Ishikawa (cell line): Measurements from ENCODE around the gene RUSC1.

ENCODE experiments used
- CEBPB ChIP-seq: IDR thresholded peaks from 2 replicates; pipeline ENCODE4 v1.6.1; 2012
- CREB1 ChIP-seq: IDR thresholded peaks from 2 replicates; pipeline ENCODE4 v1.6.1; 2012; ENCODE audit warnings: low read depth
- EGR1 ChIP-seq: IDR thresholded peaks from 2 replicates; pipeline ENCODE4 v1.6.1; 2012
- EP300 ChIP-seq: IDR thresholded peaks from 2 replicates; pipeline ENCODE4 v1.6.1; 2012; ENCODE audit warnings: borderline replicate concordance
- FOXM1 ChIP-seq: IDR thresholded peaks from 2 replicates; pipeline ENCODE4 v1.6.1; 2012; ENCODE audit warnings: low read depth, borderline replicate concordance
- NFIC ChIP-seq: IDR thresholded peaks from 2 replicates; pipeline ENCODE4 v1.6.1; 2012
- RAD21 ChIP-seq: IDR thresholded peaks from 2 replicates; pipeline ENCODE4 v1.6.1; 2012; ENCODE audit warnings: low read depth
- TAF1 ChIP-seq: IDR thresholded peaks from 2 replicates; pipeline ENCODE4 v1.6.1; 2012; ENCODE audit warnings: low read depth, mild to moderate bottlenecking
- TCF12 ChIP-seq: IDR thresholded peaks from 2 replicates; pipeline ENCODE4 v1.6.1; 2012; ENCODE audit warnings: low read depth
- TEAD4 ChIP-seq: IDR thresholded peaks from 2 replicates; pipeline ENCODE4 v1.6.1; 2012
- USF1 ChIP-seq: IDR thresholded peaks from 2 replicates; pipeline ENCODE4 v1.6.1; 2012
- YY1 ChIP-seq: IDR thresholded peaks from 2 replicates; pipeline ENCODE4 v1.6.1; 2012; ENCODE audit warnings: low read depth
- ZBTB7A ChIP-seq: IDR thresholded peaks from 2 replicates; pipeline ENCODE4 v1.6.1; 2012; ENCODE audit warnings: low read depth
- TF ChIP-seq, protein P1 (sequence below): IDR thresholded peaks from 2 replicates; pipeline ENCODE4 v1.6.1; 2012
- TF ChIP-seq, protein P2 (sequence below): IDR thresholded peaks from 2 replicates; pipeline ENCODE4 v1.6.1; 2012; ENCODE audit warnings: low read depth, mild to moderate bottlenecking

The RUSC1 gene

GRCh38 chr1:155300553-155301329, 20.0 kb upstream of the RUSC1 start:
- no peak for TF ChIP-seq RAD21
- TF ChIP-seq YY1, result no peak
- no peak for TF ChIP-seq ZBTB7A
- TF ChIP-seq, protein P1, sequence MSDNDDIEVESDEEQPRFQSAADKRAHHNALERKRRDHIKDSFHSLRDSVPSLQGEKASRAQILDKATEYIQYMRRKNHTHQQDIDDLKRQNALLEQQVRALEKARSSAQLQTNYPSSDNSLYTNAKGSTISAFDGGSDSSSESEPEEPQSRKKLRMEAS, result no peak
- no peak for TF ChIP-seq CEBPB

DNA sequence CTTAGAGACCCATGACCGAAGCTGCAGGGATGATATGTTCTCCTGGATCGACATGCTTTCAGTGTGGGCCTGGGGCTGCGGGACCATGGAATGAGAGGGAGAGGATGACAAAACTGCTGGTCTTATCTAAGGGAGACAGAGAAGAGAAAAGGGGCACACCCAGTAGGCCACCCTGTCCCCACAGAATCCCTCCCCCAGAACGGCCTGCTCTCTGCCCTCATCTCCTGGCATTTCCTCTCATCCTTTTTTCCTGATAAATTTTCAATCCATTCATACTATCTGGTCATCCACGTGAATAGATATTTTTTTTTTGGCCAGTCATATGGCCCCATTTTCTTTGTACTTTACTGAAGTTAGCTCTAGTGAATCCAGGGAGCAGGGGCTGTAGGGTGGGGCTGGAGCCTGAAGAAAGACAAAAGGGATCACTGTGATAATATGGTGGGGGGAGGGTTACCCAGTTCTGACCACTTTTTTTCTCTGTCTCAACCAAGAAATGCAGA, 19.3 kb upstream of the RUSC1 start, which contains the start of gene PKLR:
PKLR (minus strand) TSS at position 97 of the 500 bp plus-strand sequence; CDS start at position 54, 43 bp downstream.
- TF ChIP-seq USF1 (no peak), TCF12 (no peak), TAF1 (no peak), FOXM1 (no peak), YY1 (no peak), TEAD4 (no peak), EP300 (no peak), EGR1 (no peak), ZBTB7A (no peak), RAD21 (no peak), CREB1 (no peak), CEBPB (no peak), NFIC (no peak)
- TF ChIP-seq, protein P1, result no peak
- TF ChIP-seq, protein P2, sequence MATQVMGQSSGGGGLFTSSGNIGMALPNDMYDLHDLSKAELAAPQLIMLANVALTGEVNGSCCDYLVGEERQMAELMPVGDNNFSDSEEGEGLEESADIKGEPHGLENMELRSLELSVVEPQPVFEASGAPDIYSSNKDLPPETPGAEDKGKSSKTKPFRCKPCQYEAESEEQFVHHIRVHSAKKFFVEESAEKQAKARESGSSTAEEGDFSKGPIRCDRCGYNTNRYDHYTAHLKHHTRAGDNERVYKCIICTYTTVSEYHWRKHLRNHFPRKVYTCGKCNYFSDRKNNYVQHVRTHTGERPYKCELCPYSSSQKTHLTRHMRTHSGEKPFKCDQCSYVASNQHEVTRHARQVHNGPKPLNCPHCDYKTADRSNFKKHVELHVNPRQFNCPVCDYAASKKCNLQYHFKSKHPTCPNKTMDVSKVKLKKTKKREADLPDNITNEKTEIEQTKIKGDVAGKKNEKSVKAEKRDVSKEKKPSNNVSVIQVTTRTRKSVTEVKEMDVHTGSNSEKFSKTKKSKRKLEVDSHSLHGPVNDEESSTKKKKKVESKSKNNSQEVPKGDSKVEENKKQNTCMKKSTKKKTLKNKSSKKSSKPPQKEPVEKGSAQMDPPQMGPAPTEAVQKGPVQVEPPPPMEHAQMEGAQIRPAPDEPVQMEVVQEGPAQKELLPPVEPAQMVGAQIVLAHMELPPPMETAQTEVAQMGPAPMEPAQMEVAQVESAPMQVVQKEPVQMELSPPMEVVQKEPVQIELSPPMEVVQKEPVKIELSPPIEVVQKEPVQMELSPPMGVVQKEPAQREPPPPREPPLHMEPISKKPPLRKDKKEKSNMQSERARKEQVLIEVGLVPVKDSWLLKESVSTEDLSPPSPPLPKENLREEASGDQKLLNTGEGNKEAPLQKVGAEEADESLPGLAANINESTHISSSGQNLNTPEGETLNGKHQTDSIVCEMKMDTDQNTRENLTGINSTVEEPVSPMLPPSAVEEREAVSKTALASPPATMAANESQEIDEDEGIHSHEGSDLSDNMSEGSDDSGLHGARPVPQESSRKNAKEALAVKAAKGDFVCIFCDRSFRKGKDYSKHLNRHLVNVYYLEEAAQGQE, result no peak

DNA sequence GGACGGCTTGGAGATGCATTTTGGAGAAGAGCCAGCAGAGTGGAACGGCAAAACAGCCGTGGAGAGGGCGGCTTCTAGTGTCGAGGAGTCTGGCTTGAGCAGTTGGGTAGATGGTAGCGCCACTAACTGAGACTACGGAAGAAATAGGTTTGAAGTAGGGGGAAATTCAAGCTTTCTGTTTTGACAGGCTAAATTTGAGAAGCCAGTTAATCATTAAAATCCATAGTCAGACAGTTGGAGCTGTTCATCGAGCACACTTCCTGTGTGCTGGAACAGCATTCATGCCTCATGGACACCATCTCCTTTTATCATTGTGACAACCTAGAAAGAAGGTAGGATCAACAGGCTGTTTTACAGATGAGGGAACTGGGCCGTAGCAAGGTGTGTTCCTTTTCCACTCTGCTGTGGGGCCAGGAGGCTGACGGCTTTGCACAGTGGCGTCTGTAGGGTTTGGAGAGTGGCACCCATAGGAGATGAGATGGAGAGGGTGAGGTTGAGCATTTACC, 16.1 kb upstream of the RUSC1 start:
- TF ChIP-seq, protein P1, result no peak
- TF ChIP-seq, protein P2, result no peak
- TF ChIP-seq FOXM1 (no peak), NFIC (no peak), TCF12 (no peak), ZBTB7A (no peak), TEAD4 (no peak), EP300 (no peak), EGR1 (no peak), CEBPB (no peak), TAF1 (no peak), RAD21 (no peak), USF1 (no peak), CREB1 (no peak), YY1 (no peak)

GRCh38 chr1:155305881-155306391, 14.8 kb upstream of the RUSC1 start:
- TF ChIP-seq YY1, result no peak
- TF ChIP-seq USF1, result no peak
- no peak for TF ChIP-seq TCF12
- no peak for TF ChIP-seq TAF1
- no peak for TF ChIP-seq RAD21
- TF ChIP-seq, protein P1, result no peak
- no peak for TF ChIP-seq EGR1
- no peak for TF ChIP-seq FOXM1
